Measurements from ENCODE around the gene PAXX.

The PAXX gene

GRCh38 chr9:136981588-136982231 lies 10.5 kb upstream of the PAXX start:
- peak in 1 of 2 donors; percentile 13 for DNase-seq (ENCODE audit: low read depth in 2 of 2)
- no peak overlapping the region for H3K4me3 ChIP-seq (replicated peaks in 1 of 2; ENCODE audit: low read depth in 2 of 2, low read length in 2 of 2)
- no peak for TF ChIP-seq CTCF (IDR thresholded peaks at IDR 0.05; ENCODE audit: low read depth, low read length)

- no peak for DNase-seq (ENCODE audit: low read depth in 2 of 2)
- H3K4me3 ChIP-seq (replicated peaks in 1 of 2; ENCODE audit: low read depth in 2 of 2, low read length in 2 of 2), result no peak within 1 kb of the TSS
- no peak for TF ChIP-seq CTCF (IDR thresholded peaks at IDR 0.05; ENCODE audit: low read depth, low read length)
Observed at GRCh38 chr9:136982232-136983051, 9.8 kb upstream of the PAXX start, which contains the start of gene LCNL1. Gene LCNL1, plus strand, starts transcription at chr9:136982993. Its CDS starts 594 bp downstream, at chr9:136983587.

DNA sequence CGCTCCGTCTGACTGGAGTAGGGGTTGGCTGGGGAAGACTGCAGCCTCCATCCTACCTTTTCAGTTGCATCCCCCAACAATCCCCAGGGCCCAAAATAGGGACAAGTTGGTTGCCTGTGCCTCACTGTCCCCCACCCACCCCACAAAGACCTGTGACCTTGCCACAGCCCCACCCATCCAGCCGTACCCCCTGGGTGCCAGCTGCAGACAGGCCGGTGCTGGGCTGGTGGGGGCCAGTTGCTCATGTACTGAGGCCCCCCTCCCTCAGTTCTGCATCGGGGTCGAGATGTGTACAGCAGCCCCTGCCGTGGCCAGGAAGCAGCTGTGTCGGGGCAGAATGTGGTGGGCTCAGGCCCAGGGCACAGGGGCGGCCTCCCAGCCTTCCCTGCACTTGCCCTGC lies 9.1 kb upstream of the PAXX start:
- DNase-seq (ENCODE audit: low read depth in 2 of 2), result no peak
- no peak overlapping the region for H3K4me3 ChIP-seq (replicated peaks in 1 of 2; ENCODE audit: low read depth in 2 of 2, low read length in 2 of 2)
- TF ChIP-seq CTCF (IDR thresholded peaks at IDR 0.05; ENCODE audit: low read depth, low read length), result no peak

DNA sequence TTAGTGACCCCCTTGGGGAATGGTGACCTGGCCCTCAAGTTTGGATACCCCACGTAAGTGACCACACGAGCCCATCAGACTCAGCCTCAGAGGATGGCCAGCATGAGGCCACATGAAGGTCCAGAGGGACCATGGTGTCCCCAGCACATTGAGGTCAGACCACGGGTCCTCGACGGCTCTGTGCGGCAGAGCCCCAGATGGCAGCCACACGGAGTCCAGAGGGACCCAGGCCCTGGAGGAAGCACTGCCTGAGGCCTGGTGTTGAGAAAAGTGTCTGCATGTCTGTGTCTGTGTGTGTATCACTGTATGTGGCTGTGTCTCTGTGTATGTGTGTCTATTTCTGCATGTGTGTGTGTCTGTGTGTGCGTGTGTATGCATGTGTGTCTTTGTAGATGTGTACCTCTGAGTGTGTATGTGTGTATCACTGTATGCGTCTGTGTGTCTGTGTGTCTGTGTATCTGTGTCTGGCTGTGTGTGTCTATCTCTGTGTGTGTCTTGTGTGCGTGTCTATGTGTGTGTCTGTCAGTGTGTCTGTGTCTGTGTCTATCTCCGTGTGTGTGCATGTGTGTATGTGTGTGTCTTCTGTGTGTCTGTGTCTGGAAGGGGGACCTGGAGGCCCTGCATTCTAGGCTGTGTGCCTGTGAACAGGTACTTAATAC lies 8.4 kb upstream of the PAXX start:
- no peak overlapping the region for H3K4me3 ChIP-seq (replicated peaks in 1 of 2; ENCODE audit: low read depth in 2 of 2, low read length in 2 of 2)
- no peak for TF ChIP-seq CTCF (IDR thresholded peaks at IDR 0.05; ENCODE audit: low read depth, low read length)
- no peak for DNase-seq (ENCODE audit: low read depth in 2 of 2)

GRCh38 chr9:136984464-136985026 lies 7.7 kb upstream of the PAXX start:
- TF ChIP-seq CTCF (IDR thresholded peaks at IDR 0.05; ENCODE audit: low read depth, low read length), result no peak
- H3K4me3 ChIP-seq (replicated peaks in 1 of 2; ENCODE audit: low read depth in 2 of 2, low read length in 2 of 2), result no peak overlapping the region
- no peak for DNase-seq (ENCODE audit: low read depth in 2 of 2)

GRCh38 chr9:136985027-136985602 lies 7.1 kb upstream of the PAXX start:
- H3K4me3 ChIP-seq (replicated peaks in 1 of 2; ENCODE audit: low read depth in 2 of 2, low read length in 2 of 2), result no peak overlapping the region
- no peak for TF ChIP-seq CTCF (IDR thresholded peaks at IDR 0.05; ENCODE audit: low read depth, low read length)
- DNase-seq (ENCODE audit: low read depth in 2 of 2), result no peak

Data from cardiac fibroblast (primary cell).